GM19035 (cell line): Measurements from ENCODE around the gene MRC1.

Experiments
- ATAC-seq: cut with Tn5 transposase; IDR thresholded peaks from one replicate; pipeline ENCODE4 v1.9.1; 2021; ENCODE audit not compliant: unreplicated experiment

MRC1 gene

DNA sequence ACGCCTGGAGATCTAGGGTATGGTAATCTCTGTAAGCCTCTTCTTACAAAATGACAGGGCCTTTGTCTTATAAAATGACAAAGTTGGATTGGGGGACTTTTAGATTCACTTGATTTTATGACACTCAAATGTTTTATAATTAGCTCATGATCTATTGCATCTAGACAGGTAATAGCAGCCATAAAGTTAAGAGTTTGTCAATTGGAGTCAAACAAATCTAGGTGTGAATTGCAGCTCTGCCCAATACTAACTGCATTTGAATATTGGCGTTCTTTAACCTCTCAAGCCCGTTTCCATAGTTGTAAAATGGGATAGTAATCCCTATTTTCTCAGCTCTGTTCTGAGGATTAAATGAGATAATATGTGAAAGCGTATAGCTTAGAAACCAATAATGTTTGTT lies 14.1 kb upstream of the MRC1 start:
- no peak for ATAC-seq

DNA sequence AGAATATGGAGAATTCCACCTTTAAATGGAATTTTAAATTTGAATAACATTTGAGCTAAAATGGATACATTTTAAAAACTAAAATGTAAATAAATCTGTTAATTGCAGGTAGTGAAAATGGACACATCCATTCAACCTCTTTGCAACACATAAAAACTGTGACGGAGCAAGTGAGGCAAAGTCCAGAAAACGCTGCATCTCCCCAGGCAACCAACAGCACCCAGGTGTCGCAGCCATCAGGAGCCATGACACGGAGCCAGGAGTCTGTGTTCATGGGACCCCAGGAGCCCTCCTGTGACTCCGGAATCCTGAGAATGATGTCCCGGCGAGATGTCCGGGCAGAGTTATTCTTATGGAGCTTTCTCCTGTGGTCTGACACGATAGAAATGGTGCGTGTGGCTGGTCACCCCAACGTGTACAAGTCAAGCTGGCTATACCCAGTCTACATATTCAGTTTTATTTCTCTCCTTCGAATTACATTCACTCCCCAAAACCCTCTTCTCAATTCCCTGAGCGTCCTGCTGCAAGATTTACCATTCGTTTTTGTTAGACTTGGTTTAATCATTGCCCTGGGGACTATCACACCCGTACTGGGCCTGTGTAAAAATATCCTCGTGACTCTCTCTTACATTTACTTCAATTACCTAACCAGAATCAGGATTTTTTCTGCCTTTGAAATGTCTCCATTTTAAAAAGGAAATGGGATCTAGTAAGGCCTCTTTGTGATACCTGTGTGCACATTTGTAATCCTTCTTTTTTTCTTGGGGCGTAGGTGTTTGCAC lies 13.1 kb upstream of the MRC1 start:
- ATAC-seq: no peak

DNA sequence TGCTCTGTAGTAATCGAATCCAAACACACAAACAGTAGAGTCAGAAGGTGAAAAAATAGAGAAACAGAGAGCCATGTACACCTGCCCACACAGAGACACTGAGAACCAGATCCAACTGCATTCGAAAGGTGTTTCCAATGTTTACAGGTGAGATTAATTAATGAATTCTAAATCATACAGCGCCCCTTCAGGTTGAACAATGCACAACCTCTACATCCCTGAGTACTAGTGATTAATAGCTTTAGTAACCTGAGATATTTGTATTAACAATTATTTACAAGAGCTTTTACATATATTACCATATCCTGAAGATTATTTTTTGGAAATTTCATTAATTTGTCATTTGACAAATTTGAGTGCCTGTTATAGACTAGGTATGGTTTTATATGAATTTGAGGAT lies 7.6 kb upstream of the MRC1 start:
- ATAC-seq: no peak

DNA sequence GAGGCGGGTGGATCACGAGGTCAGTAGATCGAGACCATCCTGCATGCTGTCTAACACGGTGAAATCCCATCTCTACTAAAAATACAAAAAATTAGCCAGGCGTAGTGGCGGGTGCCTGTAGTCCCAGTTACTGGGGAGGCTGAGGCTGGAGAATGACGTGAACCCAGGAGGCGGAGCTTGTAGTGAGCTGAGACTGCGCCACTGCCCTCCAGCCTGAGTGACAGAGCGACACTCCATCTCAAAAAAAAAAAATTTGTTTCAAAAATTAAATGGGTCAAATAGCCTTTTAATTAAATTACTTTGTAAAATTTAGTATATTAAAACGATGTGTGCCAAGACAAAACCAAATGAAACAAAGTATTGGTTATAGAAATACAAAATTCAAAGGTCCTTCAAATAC lies 6.8 kb upstream of the MRC1 start:
- ATAC-seq: no peak

DNA sequence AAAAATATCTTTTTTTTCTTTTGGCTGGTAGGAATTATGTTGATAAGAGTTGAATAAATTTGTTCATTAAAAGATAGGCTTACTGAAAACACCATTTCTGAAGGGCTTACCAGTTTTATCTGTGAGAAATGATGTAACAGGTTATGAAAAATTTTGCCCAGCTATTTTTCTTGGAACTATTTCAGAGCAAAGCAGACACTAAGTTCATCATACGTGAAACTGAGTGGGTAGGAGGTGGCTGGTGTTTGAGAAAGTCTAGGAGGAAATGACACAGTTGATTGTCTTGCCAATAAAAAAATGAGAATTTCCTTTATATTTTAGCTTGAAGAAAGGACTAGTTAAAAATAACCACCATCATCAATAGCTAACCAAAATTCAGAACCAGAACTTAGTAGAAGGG lies 6.2 kb upstream of the MRC1 start:
- no peak for ATAC-seq

DNA sequence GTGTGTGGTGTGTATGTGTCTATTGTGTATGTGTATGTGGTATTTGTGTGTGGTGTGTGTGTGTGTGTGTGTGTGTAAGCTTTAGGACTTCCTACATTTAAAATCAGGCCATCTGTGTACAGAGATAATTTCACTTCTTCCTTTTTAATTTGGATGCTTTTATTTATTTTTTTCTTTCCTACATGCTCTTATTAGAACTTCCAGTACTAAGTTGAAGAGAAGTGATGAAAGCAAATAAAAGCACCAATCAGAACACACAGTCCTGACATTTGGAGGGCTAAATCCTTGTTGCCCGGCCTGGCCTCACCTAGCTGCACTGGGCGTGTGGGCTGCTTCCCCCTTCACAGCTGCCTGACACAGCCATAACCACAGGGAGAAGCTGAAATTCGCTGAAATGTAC lies 3.8 kb upstream of the MRC1 start:
- no peak for ATAC-seq

DNA sequence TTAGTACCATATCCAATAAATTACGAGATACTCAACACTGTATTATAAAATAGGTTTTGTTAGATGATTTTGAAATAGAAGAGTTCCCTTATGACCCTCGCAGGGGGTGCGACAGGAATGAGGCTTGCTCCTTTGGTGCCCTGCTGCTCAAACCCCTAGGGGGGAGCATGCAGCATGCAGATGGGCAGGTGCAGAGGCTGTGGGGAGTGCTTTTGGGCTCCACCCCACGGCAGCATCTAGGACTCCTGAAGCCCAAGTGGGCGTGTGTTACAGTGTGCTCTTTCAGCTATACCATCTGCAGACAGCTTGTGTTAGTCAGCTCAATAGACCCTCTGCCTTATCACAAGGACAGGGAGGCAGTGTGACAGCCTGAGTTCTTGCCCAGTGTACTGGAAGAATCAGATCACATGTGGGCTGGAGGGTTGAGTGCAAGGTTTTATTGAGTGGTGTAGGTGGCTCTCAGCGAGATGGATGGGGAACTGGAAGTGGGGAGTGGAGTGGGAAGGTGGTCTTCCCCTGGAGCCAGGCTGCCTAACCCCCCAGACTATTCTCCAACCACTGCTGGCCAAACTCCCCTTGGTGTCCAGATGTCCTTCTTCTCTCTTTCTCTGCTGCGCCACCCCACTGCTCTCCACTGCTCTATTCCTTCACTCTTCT lies 3.1 kb upstream of the MRC1 start:
- no peak for ATAC-seq

DNA sequence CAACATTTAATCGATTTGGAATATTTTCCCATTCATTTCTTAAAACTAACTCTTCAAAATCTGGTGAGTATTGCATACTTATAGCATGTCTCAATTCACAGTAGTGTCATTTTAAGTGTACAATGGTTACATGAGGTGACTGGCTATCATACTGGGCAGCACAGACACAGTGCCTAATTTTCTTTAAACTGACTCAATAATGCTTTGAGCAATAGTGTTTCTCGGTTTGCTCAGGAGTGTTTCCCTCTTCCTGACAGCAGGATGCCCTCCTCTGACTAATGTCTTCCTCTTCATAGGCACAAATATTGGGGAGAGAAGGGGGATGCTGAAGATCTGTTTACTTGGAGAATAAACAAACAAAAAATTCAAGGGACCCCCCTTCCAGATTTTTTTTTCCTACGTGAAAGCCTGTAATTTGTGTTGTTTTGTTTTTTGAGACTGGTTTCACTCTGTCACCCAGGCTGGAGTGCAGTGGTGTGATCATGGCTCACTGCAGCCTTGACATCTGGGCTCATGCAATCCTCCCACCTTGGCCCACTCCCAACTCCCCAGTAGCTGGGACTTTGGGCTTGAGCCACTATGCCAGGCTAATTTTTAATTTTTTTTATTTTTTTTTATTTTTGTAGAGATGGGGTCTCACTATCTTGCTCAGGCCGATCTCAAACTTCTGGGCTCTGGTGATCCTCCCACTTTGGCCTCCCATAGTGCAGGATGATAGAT lies 2.2 kb downstream of the MRC1 start:
- no peak for ATAC-seq

DNA sequence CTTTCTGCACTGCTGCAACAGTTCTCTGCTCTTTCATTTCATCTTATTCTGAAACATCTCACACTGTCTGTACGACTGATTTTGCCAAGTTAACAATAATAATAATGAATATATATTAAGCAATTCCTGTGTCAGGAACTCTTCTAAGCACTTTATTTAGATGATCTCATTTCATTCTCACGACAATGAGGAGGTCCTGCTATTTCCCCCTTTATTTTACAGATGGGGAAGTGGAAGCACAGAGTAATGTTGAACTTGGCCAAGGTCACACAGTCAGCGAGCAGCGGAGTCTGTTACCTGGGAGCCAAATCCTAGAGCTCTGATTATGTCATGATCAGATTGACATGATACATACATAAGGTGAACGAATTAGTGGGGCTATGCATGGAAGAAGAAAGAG lies 5.8 kb downstream of the MRC1 start:
- ATAC-seq: no peak

DNA sequence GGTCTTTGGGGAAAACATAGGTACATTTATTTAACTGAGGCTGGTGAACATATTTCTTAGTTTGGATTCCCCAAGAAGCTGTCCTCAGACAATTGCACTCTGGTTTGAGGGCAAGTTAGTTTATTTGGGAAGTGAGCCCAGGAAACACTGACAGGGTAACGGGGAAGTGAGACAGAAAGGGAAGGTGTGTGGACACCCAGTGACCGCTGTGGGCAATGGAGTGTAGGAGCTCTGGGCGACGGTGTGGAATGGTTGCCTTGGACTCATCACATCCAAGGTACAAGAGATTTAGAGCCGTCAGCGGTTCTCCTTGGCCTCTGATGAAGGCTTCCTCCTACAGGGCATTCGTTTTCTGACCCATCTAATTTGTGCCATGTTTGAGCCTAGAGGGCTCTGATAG lies 7.1 kb downstream of the MRC1 start:
- no peak for ATAC-seq

DNA sequence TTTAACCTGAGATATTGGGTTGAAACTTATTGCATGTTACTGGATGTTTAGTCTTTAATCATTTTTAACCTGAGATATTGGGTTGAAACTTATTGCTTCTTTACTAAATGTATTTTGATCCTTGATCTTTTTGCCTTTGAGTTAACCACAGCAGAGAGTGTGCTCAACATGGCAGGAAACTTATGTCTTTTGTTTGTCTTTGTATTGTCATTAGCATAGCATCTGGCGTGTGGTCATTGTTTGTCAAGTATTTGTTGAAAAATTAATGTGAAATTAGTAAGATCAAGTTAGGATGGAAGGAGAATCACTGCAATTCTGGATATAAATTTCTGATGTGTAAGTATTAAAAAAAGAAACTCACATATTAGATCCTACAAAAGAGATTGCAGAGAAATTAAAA lies 8.2 kb downstream of the MRC1 start:
- ATAC-seq: no peak

DNA sequence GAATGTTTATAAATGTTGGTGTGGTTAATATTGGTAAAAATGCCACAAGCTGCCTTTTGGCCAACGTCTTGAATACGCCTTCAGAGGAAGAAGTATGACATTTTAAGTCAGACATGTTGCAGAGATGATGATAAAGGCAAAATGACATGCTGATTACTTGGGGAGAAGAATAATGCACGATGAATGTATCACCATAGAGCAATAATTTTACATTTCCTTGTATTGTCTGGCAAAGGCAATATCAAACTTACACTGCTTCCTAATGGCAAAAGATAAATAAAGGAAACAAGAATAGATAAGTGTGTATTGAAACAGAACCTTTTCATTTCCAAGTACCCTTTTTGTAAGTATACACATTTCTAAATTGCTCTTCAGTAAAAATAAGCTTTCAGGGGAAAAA lies 8.6 kb downstream of the MRC1 start:
- no peak for ATAC-seq

DNA sequence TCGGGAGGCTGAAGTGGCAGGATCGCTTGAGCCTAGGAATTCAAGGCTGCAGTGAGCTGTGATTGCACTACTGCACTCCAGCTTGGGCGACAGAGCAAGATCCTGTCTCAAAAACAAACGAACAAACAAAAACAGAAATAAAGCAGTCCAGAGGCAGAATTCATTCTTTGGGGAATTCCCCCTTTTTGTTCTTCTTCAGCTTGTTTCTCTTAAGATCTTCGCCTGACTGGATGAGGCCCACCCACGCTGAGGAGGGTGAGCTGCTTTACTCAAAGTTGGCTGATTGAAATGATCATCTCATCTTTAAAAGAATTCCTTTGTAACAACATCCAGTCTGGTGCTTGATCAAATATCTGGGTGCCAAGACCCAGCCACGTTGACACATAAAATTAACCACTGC lies 10.7 kb downstream of the MRC1 start:
- ATAC-seq: no peak

DNA sequence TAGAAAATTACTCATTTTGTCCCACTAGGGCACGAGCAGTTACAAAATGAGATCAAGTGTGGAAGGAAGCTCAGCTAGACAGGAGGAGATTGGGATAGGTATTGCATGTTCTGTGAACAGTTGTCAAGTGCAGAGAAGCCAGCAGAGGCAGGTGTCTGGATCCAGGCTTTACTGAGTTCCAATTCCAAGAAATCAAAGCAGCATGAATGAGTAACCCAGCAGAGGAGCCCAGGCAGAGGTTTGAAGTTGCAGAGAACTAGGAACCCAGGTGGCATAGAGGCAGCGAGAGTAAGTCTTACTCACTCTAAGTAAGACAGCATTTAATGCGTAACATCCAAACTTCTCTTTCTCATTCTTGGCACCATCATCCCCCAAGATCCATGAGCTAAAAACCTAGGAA lies 11.8 kb downstream of the MRC1 start:
- ATAC-seq: no peak

DNA sequence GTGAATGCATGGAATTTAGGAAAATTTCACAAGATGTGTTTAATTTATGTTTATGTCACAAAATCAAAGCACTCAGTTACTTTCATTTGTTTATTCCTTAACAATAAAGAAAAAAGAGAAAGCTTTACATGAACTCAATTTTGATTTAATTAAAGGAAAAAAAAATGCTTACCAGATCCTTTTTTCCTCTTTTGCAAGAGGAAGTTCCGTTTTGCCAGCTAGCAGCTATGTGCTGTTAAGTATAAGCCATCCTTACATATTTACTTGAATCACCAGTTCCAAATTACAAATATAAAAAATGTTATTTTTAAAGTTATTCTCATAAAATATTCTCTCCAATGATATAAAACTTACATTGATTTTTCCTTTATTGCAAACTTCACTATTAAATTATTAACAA lies 12.7 kb downstream of the MRC1 start:
- no peak for ATAC-seq

DNA sequence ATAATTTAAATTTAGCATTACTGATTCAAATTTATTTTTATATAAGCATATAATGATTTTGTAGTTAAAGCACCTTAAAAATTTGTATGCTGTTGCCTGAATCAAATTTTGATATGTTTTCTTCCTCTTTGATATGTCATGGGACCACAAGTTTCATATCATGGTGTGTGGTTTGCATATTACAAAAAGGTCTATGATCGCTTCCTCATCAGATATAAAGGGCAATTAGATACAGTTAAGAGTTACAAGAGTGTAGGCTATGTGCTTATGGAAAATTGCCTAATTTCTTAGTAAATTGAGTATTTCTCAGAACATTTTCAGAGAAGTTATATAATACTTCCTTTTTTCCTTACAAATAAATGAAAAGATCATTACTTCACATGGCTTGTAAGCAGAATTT lies 22.2 kb downstream of the MRC1 start:
- no peak for ATAC-seq

DNA sequence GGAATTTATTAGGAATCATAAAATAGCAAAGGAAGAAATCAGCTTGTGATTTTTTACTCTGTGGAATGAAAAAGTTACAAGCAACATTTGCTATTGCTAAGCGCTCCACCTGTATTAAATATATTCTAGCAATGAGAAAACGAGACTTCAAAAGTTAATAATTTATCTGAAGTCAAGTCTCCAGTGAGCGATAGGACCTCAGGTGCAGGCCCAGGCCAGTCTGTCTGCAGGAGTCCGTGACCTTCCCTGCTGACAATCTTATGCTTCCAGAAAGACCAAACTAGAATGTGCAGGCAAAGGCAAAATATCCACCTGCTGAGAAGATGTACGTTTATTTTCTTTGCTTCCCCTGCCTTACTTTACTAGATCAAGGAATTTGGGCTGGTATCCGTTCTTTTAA lies 22.7 kb downstream of the MRC1 start:
- no peak for ATAC-seq

DNA sequence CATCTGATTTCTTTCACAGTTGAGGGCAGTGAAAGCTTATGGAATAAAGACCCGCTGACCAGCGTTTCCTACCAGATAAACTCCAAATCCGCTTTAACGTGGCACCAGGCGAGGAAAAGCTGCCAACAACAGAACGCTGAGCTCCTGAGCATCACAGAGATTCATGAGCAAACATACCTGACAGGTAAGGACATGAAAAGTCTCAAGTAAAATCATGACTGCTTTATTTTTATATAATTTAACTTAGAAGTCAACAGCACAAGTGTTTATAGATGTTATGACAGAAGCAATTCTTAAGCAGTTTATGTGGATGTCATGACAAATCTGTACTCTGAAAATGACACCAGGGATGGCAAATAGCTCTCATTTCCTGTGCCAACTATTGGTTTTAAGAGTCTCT lies 24.5 kb downstream of the MRC1 start:
- ATAC-seq: no peak

DNA sequence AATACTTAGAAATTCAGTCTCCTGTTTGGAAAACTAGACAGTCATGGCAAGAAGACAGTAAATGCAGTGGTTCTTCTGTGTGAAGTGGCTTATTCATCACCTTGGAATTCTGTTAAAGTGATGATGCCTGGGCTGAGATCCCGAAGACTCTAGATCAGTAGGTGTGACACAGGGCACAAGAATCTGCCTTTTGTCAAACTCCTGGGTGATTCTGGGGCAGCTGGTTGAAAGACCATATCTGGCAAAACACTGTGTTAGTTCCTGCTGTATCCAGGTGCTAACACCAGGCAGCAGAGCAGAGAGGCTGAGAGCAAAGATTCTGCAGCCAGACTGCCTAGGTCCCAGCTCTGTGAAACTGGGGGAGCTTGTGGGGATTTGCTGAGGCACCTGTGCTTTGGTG lies 26.5 kb downstream of the MRC1 start:
- no peak for ATAC-seq

DNA sequence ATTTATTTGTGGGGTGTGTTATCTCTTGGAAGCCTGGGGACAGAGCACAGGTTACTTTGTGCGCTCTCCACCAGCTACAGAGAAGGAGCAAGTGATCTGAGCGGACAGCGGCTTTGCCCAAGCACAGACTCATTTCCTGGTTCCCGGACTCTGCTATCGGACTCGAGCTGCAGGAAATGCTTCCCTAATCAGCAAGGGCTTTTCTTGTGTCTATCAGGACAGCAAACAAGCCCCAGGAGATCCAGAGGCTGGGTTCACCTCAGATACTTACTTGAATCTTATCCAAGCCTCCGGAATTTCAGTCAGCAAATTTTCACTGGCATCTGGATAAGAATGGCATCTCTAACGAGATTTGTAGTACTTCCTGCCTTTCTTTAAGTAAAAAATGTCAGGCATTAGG lies 27.8 kb downstream of the MRC1 start:
- ATAC-seq: no peak

DNA sequence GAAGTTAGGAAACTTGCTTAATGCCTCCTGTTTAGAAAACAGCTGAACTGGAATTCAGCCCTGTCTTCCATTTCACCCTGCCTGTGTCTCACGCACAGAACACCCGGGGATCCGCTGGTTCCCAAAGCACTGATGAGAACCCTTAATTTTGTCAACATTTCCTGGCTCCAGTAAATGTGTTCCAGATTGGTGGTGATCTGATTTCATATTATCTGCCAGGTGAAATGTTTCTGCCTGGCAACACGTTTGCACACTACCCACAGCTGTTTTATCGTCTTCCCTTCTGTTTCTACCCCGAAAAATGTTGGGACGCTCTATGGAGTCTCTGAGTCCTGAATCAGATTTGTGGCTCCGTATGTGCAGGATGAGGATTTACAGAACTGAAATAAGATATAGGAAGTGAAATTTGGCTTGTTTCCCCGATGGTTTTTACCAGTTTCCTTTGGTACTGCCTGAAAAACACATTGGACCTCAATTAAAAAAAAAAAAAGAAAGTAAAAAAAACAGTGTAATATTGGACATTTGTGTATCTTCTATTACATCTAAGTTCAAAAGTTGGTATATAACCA lies 29.0 kb downstream of the MRC1 start:
- no peak for ATAC-seq

DNA sequence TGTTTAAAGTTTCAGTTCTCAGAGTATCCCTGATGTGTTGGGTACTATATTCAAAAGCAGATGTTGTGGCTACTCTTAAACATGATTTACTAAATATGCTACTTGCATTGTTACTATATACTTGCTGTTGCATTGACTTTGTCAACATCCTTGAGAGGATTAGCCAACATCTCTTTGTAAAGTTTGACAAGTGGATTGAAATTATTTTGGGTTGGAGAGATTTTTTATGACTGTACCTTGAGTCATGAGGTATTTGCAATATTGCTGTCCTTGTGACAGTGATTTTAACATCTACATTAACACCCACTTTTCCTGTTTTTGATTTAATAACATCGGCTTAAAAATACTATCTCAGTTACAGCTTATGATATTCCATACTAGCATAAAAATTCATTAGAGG lies 31.9 kb downstream of the MRC1 start:
- no peak for ATAC-seq
